ENCODE data around the gene USP48.

GRCh38 chr1:21752186-21752585 lies 30.8 kb downstream of the USP48 start:
- no peak for TF ChIP-seq ESRRA (IDR thresholded peaks at IDR 0.05; ENCODE audit: borderline replicate concordance, low read length)
- no peak for TF ChIP-seq CTCF (IDR thresholded peaks at IDR 0.05)
- TF ChIP-seq POLR2A (IDR thresholded peaks at IDR 0.05; ENCODE audit: low read length): no peak
- TF ChIP-seq NFE2L2 (conservative IDR thresholded peaks at IDR 0.05; ENCODE audit: low read length): no peak
- no peak for TF ChIP-seq SMC3 (IDR thresholded peaks at IDR 0.05)
- TF ChIP-seq RARB (CRISPR knock-in tag; IDR thresholded peaks at IDR 0.05): no peak
- no peak for TF ChIP-seq MYC (IDR thresholded peaks at IDR 0.05; ENCODE audit: borderline replicate concordance, low read length)
- TF ChIP-seq RCOR1 (IDR thresholded peaks at IDR 0.05; ENCODE audit: low read depth, low read length): no peak
- TF ChIP-seq EP300 (IDR thresholded peaks at IDR 0.05): no peak
- TF ChIP-seq HOXA7 (CRISPR knock-in tag; IDR thresholded peaks at IDR 0.05): no peak
- TF ChIP-seq RFX5 (IDR thresholded peaks at IDR 0.05): no peak
- no peak for TF ChIP-seq PBX3 (IDR thresholded peaks at IDR 0.05)
